ENCODE results near the gene VAV3. TPM values are rescaled to one million over a fixed set of nuclear protein-coding genes. Genes with fewer than 3 reads are reported as not detected.

VAV3 gene
- total and polyA plus RNA-seq, 2 experiments from 2014 or later: under 0.01 to 0.24 TPM

GRCh38 chr1:107972391-107973180 lies 7.6 kb upstream of the VAV3 start:
- no peak overlapping the region for H3K9ac ChIP-seq
- no peak overlapping the region for H3K27ac ChIP-seq
- no peaks in the 10 kb centered on the region for H3K9me3 ChIP-seq (ENCODE audit: low read depth)
- no peak overlapping the region for H3K4me2 ChIP-seq (ENCODE audit: unreplicated experiment)
- no peak overlapping the region for H2AFZ ChIP-seq
- no peak for DNase-seq
- in situ Hi-C loops (cut with MboI): no loop called here
- H3K4me1 ChIP-seq (ENCODE audit: insufficient read depth): no peaks in the 10 kb centered on the region
- no peaks in the 10 kb centered on the region for H4K20me1 ChIP-seq (ENCODE audit: insufficient read depth)
- no peaks in the 10 kb centered on the region for H3K79me2 ChIP-seq (ENCODE audit: insufficient read depth)
- TF ChIP-seq EZH2phosphoT487 (IDR thresholded peaks at IDR 0.05; ENCODE audit: insufficient read depth, low read depth): no peak
- TF ChIP-seq EZH2 (IDR thresholded peaks at IDR 0.05; ENCODE audit: insufficient read depth, poor library complexity, severe bottlenecking): no peak
- H3K9me2 ChIP-seq (ENCODE audit: insufficient read depth): no peaks in the 10 kb centered on the region
- H3F3A ChIP-seq (ENCODE audit: insufficient read depth): no peaks in the 10 kb centered on the region
- WGBS, 2 experiments (ENCODE audit: low coverage in 1 of 2, low lambda C conversion rate in 2 of 2, missing lambda C conversion rate in 2 of 2): 6 to 7% methylated on average over 3 of the region's 3 CpGs
- H3K4me3 ChIP-seq: no peak overlapping the region
- no peaks in the 10 kb centered on the region for H3K36me3 ChIP-seq (ENCODE audit: low read depth)
- H3K27me3 ChIP-seq (replicated peaks; ENCODE audit: insufficient read depth): no peaks in the 10 kb centered on the region

GRCh38 chr1:107966550-107966949 lies 1.6 kb upstream of the VAV3 start:
- H3K9me2 ChIP-seq (ENCODE audit: insufficient read depth): no peaks in the 10 kb centered on the region
- no peak for DNase-seq
- no peak overlapping the region for H3K27ac ChIP-seq
- no peaks in the 10 kb centered on the region for H3K9me3 ChIP-seq (ENCODE audit: low read depth)
- H3F3A ChIP-seq (ENCODE audit: insufficient read depth): no peaks in the 10 kb centered on the region
- no peak overlapping the region for H3K4me2 ChIP-seq (ENCODE audit: unreplicated experiment)
- H3K4me1 ChIP-seq (ENCODE audit: insufficient read depth): no peaks in the 10 kb centered on the region
- no peaks in the 10 kb centered on the region for H3K79me2 ChIP-seq (ENCODE audit: insufficient read depth)
- no peaks in the 10 kb centered on the region for H4K20me1 ChIP-seq (ENCODE audit: insufficient read depth)
- H3K9ac ChIP-seq: no peak overlapping the region
- no peak overlapping the region for H3K4me3 ChIP-seq
- peaks cover 24% of the 10 kb centered on the region for H3K27me3 ChIP-seq (replicated peaks; ENCODE audit: insufficient read depth)
- 88% methylated on average over 8 of the region's 8 CpGs for WGBS, 2 experiments (ENCODE audit: low coverage in 1 of 2, low lambda C conversion rate in 2 of 2, missing lambda C conversion rate in 2 of 2)
- TF ChIP-seq EZH2 (IDR thresholded peaks at IDR 0.05; ENCODE audit: insufficient read depth, poor library complexity, severe bottlenecking) (no peak), EZH2phosphoT487 (IDR thresholded peaks at IDR 0.05; ENCODE audit: insufficient read depth, low read depth) (no peak)
- in situ Hi-C loops (cut with MboI): no loop called here
- H3K36me3 ChIP-seq (ENCODE audit: low read depth): no peaks in the 10 kb centered on the region
- no peak overlapping the region for H2AFZ ChIP-seq

- Histone ChIP-seq H3K9ac (no peak overlapping the region), H3K27me3 (replicated peaks; ENCODE audit: insufficient read depth) (peaks cover 29% of the 10 kb centered on the region), H3K27ac (no peak overlapping the region), H3F3A (ENCODE audit: insufficient read depth) (no peaks in the 10 kb centered on the region), H3K9me3 (ENCODE audit: low read depth) (no peaks in the 10 kb centered on the region), H3K4me2 (ENCODE audit: unreplicated experiment) (peak overlapping the region; percentile 88), H3K4me1 (ENCODE audit: insufficient read depth) (no peaks in the 10 kb centered on the region), H3K79me2 (ENCODE audit: insufficient read depth) (no peaks in the 10 kb centered on the region), H3K36me3 (ENCODE audit: low read depth) (no peaks in the 10 kb centered on the region), H2AFZ (peak overlapping the region; percentile 56), H3K9me2 (ENCODE audit: insufficient read depth) (no peaks in the 10 kb centered on the region), H3K4me3 (peak overlapping the region; percentile 64), H4K20me1 (ENCODE audit: insufficient read depth) (no peaks in the 10 kb centered on the region)
- 3% methylated on average over 43 to 53 of the region's 79 CpGs for WGBS, 2 experiments (ENCODE audit: low coverage in 1 of 2, low lambda C conversion rate in 2 of 2, missing lambda C conversion rate in 2 of 2)
- in situ Hi-C loops (cut with MboI): no loop called here
- peak; percentile 34 for DNase-seq
- TF ChIP-seq EZH2 (IDR thresholded peaks at IDR 0.05; ENCODE audit: insufficient read depth, poor library complexity, severe bottlenecking) (peak; percentile 74), EZH2phosphoT487 (IDR thresholded peaks at IDR 0.05; ENCODE audit: insufficient read depth, low read depth) (0 out of 2 replicates have a peak, but pooled peaks have one; percentile 56)
Observed at GRCh38 chr1:107964336-107965109, 457 bp downstream of the VAV3 start.

GRCh38 chr1:107963601-107964335 lies 1.2 kb downstream of the VAV3 start:
- Histone ChIP-seq H3K27ac (no peak overlapping the region), H3K4me1 (ENCODE audit: insufficient read depth) (no peaks in the 10 kb centered on the region), H4K20me1 (ENCODE audit: insufficient read depth) (no peaks in the 10 kb centered on the region), H3K9ac (no peak overlapping the region), H3K4me3 (peak overlapping the region; percentile 64), H2AFZ (peak overlapping the region; percentile 56), H3K36me3 (ENCODE audit: low read depth) (no peaks in the 10 kb centered on the region), H3F3A (ENCODE audit: insufficient read depth) (no peaks in the 10 kb centered on the region), H3K9me3 (ENCODE audit: low read depth) (no peaks in the 10 kb centered on the region), H3K79me2 (ENCODE audit: insufficient read depth) (no peaks in the 10 kb centered on the region), H3K4me2 (ENCODE audit: unreplicated experiment) (peak overlapping the region; percentile 88), H3K27me3 (replicated peaks; ENCODE audit: insufficient read depth) (peaks cover 29% of the 10 kb centered on the region), H3K9me2 (ENCODE audit: insufficient read depth) (no peaks in the 10 kb centered on the region)
- WGBS, 2 experiments (ENCODE audit: low coverage in 1 of 2, low lambda C conversion rate in 2 of 2, missing lambda C conversion rate in 2 of 2): 2 to 9% methylated on average over 21 of the region's 21 CpGs
- in situ Hi-C loops (cut with MboI): no loop called here
- peak; percentile 57 for DNase-seq
- TF ChIP-seq EZH2phosphoT487 (IDR thresholded peaks at IDR 0.05; ENCODE audit: insufficient read depth, low read depth) (no peak), EZH2 (IDR thresholded peaks at IDR 0.05; ENCODE audit: insufficient read depth, poor library complexity, severe bottlenecking) (peak; percentile 52)
